Esophagus squamous epithelium (tissue), 5 donors: ENCODE data around the gene PEAK1. TPM values are rescaled to one million over a fixed set of nuclear protein-coding genes. Genes with fewer than 3 reads are reported as not detected.

Experiments
- DNase-seq: peaks from one replicate; lab custom pipeline; 2025; lab: John Stamatoyannopoulos, UW
- H3K27ac ChIP-seq, 4 donors: fragments of 200-600 bp; sonication (generic); one replicate each; pipeline ENCODE4 v1.5.1; 2016 to 2019; ENCODE audit warnings: mild to moderate bottlenecking in 1 of 4
- H3K27me3 ChIP-seq, 4 donors: fragments of 200-600 bp; sonication (generic); 1 replicate in 3 of 4; 2 replicates in 1 of 4; pipeline versions ENCODE4 v1.5.1 to v1.6.0; 2017 to 2021; ENCODE audit warnings: antibody characterized with exemption in 1 of 4
- H3K36me3 ChIP-seq, 3 donors: fragments of 200-600 bp; sonication (generic); one replicate each; pipeline ENCODE4 v1.5.1; 2016 to 2019
- H3K4me1 ChIP-seq, 3 donors: fragments of 200-600 bp; sonication (generic); one replicate each; pipeline ENCODE4 v1.5.1; 2017 to 2019
- H3K4me3 ChIP-seq, 4 donors: fragments of 200-600 bp; sonication (generic); 1 replicate in 3 of 4; 2 replicates in 1 of 4; pipeline ENCODE4 v1.5.1; 2016 to 2019; ENCODE audit warnings: mild to moderate bottlenecking in 2 of 4, moderate library complexity in 1 of 4
- H3K9me3 ChIP-seq, 3 donors: fragments of 200-600 bp; sonication (generic); one replicate each; pipeline ENCODE4 v1.5.1; 2016 to 2019
- CTCF ChIP-seq, 6 experiments: fragments of 450-650 bp in 4 of 6; fragments of 200-600 bp in 2 of 6; sonication (generic) in 2 of 6; IDR thresholded peaks; one replicate each; pipeline ENCODE4 v1.5.1; 2016 to 2019; ENCODE audit warnings: antibody characterized with exemption in 6 of 6, mild to moderate bottlenecking in 4 of 6, moderate library complexity in 4 of 6
- POLR2A ChIP-seq, 4 donors: fragments of 450-650 bp; IDR thresholded peaks; one replicate each; pipeline ENCODE4 v1.6.1; 2017; ENCODE audit warnings: antibody characterized with exemption in 4 of 4, mild to moderate bottlenecking in 4 of 4, moderate library complexity in 3 of 4
- WGBS, 2 donors: methylation state at CpG; one replicate each; pipeline ENCODE4 v1.1.5; 2018; 5-methylcytosine and 5-hydroxymethylcytosine counted together
- intact Hi-C: fragments of 100-400 bp; cut with DNase I; formaldehyde crosslinking; loops from one replicate; pipeline ENCODE4 v1.15.0; 2022
- total RNA-seq, 4 donors: library from RNA; depleted of rRNA; stranded (reverse); fragments of >200 nt; gene quantifications; one replicate each; pipeline ENCODE4 v1.1.0, GENCODE V29; 2016
- donor health status: DM: yes; HTN: yes; CAD: no.

PEAK1 gene
- total RNA-seq, 4 donors from 2014 or later: 8.6 to 47.3 (median 14.0) TPM

- Histone ChIP-seq H3K27ac (peak overlapping the region; percentile 92 to 98 (median 94)), H3K27me3 (no peaks in the 10 kb centered on the region)
- 1 to 2% methylated on average over 20 to 37 of the region's 72 CpGs for WGBS, 2 donors
These were observed 703 bp downstream of the PEAK1 start for GRCh38 chr15:77418966-77419835.

GRCh38 chr15:77418391-77418965 is 1.4 kb downstream of the PEAK1 start:
- WGBS, 2 donors: 40 to 61% methylated on average over 8 of the region's 8 CpGs
- intact Hi-C loops: no loop called here
- H3K27ac ChIP-seq: peak overlapping the region in 3 of 4 donors; percentile 92 to 98 (median 96)
- peaks cover 9 to 58% (median 21%) of the 10 kb centered on the region in 3 donors for H3K4me1 ChIP-seq
- no peak for DNase-seq
- TF ChIP-seq CTCF (IDR thresholded peaks at IDR 0.05) (no peak), POLR2A (IDR thresholded peaks at IDR 0.05) (no peak)
- H3K36me3 ChIP-seq: no peaks in the 10 kb centered on the region
- H3K27me3 ChIP-seq: no peaks in the 10 kb centered on the region
- peak overlapping the region; percentile 66 to 92 (median 92) for H3K4me3 ChIP-seq
- no peaks in the 10 kb centered on the region for H3K9me3 ChIP-seq

More at GRCh38 chr15:77418966-77419835, 703 bp downstream of the PEAK1 start:
- H3K4me3 ChIP-seq: peak overlapping the region; percentile 66 to 92 (median 92)
- intact Hi-C loops: no loop called here
- H3K9me3 ChIP-seq: no peaks in the 10 kb centered on the region
- no peak for DNase-seq
- TF ChIP-seq POLR2A (IDR thresholded peaks at IDR 0.05): no peak
- no peak for TF ChIP-seq CTCF (IDR thresholded peaks at IDR 0.05)
- peaks cover 9 to 65% (median 21%) of the 10 kb centered on the region in 3 donors for H3K4me1 ChIP-seq
- no peaks in the 10 kb centered on the region for H3K36me3 ChIP-seq

GRCh38 chr15:77417602-77418001 is 2.3 kb downstream of the PEAK1 start:
- intact Hi-C loops: no loop called here
- no peak for DNase-seq
- WGBS, 2 donors: 51 to 55% methylated on average over 3 of the region's 3 CpGs
- Histone ChIP-seq H3K9me3 (no peaks in the 10 kb centered on the region), H3K27me3 (no peaks in the 10 kb centered on the region), H3K27ac (peak overlapping the region in 1 of 4 donors; percentile 92), H3K4me3 (peak overlapping the region in 2 of 4 donors; percentile 91 to 92), H3K36me3 (no peaks in the 10 kb centered on the region), H3K4me1 (peaks cover 9 to 55% (median 19%) of the 10 kb centered on the region in 3 donors)
- TF ChIP-seq POLR2A (IDR thresholded peaks at IDR 0.05): no peak

GRCh38 chr15:77416954-77417353 is 3.0 kb downstream of the PEAK1 start:
- Histone ChIP-seq H3K4me3 (no peak overlapping the region), H3K27ac (no peak overlapping the region), H3K27me3 (no peaks in the 10 kb centered on the region), H3K4me1 (peaks cover 5 to 48% (median 13%) of the 10 kb centered on the region in 3 donors), H3K9me3 (no peaks in the 10 kb centered on the region), H3K36me3 (no peaks in the 10 kb centered on the region)
- 56 to 68% methylated on average over 1 of the region's 1 CpG for WGBS, 2 donors
- TF ChIP-seq POLR2A (IDR thresholded peaks at IDR 0.05): no peak
- no peak for TF ChIP-seq CTCF (IDR thresholded peaks at IDR 0.05)
- DNase-seq: no peak
- intact Hi-C loops: no loop called here

- Histone ChIP-seq H3K27me3 (no peaks in the 10 kb centered on the region), H3K36me3 (no peaks in the 10 kb centered on the region), H3K9me3 (no peaks in the 10 kb centered on the region), H3K27ac (peak overlapping the region in 1 of 4 donors; percentile 47), H3K4me1 (peaks cover 0 to 40% (median 5%) of the 10 kb centered on the region in 3 donors), H3K4me3 (no peak overlapping the region)
- TF ChIP-seq POLR2A (IDR thresholded peaks at IDR 0.05) (no peak), CTCF (IDR thresholded peaks at IDR 0.05) (no peak)
- WGBS, 2 donors: 28 to 31% methylated on average over 2 of the region's 2 CpGs
- DNase-seq: no peak
- intact Hi-C loops: no loop called here
These were observed 3.8 kb downstream of the PEAK1 start for GRCh38 chr15:77416148-77416455.
